Stimulated activated CD4-positive, alpha-beta T cell treated with anti-CD3 and anti-CD28 coated beads, Interleukin-1b, Interleukin-23, amount 100 ng/mL, for 1 hour (primary cell): ENCODE data around the gene CHST14.

ENCODE experiments used
- DNase-seq, 2 donors: peaks; one replicate each; pipeline ENCODE4 v3.0.0-alpha.2; 2020; ENCODE audit warnings: low read depth in 2 of 2

CHST14 gene, protein sequence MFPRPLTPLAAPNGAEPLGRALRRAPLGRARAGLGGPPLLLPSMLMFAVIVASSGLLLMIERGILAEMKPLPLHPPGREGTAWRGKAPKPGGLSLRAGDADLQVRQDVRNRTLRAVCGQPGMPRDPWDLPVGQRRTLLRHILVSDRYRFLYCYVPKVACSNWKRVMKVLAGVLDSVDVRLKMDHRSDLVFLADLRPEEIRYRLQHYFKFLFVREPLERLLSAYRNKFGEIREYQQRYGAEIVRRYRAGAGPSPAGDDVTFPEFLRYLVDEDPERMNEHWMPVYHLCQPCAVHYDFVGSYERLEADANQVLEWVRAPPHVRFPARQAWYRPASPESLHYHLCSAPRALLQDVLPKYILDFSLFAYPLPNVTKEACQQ

GRCh38 chr15:40470423-40471104, at the start of gene CHST14:
CHST14 (plus strand) TSS chr15:40470984; CDS start chr15:40471214, 230 bp downstream.
- DNase-seq = peak; percentile 19 to 29

DNA sequence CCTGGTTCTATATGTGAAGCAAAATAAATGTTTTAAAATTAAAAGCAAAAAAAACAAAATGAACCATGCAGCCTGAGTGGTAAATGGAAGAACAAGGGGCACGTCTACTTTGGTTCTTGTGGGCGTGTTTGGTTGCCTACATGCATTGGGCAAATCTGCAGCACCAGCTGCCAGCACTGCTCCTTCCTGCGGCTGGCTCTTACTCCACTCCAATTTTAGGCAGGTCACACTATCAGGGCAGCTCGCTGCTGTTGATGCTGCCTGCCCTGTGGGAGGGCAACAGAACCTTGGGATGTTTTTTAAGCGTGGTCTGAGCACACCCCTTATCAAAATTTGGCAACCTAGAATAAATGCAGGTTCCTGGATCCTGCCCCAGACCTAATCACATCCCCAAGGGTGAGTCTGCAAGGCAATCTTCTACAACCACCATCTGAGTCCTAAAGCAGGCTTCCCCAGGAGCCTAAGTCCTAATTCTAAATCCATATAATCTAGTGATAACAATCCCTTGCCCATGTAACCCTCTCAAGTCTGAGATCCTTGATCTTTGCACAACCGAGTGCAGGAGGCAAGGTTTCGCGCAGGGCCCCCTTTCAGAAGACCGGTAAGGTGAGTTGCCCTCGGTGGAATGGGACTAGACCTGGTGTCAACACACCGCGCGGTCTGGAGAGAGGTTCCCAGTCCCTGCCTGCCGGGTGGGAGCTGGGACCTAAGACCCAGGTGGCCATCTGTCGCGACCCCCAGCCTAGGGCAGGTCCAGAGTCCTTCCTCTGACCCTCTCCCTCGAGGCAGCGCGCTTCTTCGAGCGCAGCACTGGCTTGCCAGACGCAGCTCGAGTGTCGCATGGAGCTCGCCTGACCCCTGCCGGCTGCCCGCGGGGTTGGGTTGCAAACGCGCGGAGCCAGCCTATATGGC, 49.3 kb upstream of the CHST14 start:
- DNase-seq = peak; percentile 51 to 75

- no peak for DNase-seq
Measured at GRCh38 chr15:40424483-40425115, 46.2 kb upstream of the CHST14 start.

GRCh38 chr15:40425681-40426080, 45.1 kb upstream of the CHST14 start:
- DNase-seq = no peak

GRCh38 chr15:40427188-40427587, 43.6 kb upstream of the CHST14 start:
- no peak for DNase-seq

DNA sequence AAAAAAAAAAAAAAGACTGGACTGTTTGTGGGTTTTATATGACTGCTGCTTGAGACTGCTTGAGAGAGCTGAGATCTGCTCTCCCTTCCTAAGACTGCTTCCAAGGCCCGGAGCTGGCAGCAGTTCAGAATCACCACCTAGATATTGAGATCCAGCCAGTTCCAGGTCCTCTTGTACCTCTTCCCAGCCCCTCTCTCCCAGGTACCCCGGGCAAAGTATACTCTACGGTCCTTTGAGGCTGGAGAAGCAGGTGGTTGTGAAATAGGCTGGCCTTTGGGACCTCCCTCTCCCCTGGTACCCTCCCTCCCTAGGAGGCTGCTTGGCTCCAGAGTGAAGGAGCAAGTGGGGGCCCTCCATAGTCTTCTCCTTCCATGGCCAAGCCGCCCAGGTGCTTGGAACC, 42.6 kb upstream of the CHST14 start:
- no peak for DNase-seq

DNA sequence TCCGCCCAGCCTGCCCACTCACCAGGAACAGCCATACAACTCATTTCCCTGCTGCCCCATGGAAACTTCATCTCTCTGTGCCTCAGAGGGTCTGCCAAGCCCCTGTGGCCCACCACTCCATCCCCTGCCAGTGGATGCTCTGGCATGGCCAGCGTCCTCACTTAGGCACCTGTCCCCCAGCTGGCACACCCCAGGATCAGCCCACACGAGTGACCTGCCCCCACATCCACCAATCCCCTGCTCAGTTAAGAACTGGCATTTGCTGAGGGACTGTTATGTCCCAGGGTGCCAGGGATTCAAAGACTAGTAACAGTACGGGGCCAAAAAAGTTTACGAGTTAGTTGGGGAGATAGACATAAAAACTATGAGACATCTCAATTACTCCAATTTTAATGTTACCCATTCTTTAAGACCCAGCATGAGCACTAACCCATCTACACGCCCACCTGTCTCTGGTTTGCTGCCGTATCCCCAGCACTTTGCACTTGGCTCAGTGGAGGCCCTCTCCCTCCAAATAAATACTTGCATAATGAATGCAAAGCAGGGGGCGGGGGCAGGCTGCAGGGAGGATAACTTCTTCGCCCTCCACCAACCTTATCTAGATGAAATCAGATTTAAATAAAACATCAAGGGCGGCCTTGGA, 41.6 kb upstream of the CHST14 start:
- DNase-seq = no peak

DNA sequence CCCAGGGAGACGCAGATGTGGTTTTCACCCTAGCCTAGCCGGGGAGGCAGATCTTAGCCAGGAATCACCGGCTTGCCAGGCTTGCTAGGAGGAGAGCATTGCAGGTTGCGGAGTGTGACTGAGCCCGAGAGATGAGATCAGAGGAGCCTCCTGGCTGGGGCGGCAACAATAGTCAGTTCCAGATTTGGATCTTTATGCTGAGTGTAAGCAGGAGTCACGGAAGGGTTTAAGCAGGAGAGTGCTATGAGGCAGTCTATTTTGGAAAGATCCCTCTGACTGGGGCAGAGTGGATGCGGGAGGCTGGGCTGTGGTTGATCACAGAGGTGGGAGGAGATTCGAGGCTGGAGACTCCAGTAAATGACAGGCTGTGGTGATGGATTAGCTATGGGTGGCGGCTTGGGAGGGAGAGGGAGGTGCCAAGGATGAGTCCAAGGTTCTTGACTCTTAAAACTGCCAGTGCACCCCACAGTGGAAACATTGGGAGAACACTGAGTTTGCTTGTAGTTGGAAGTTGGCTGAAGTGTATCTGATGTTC, 40.4 kb upstream of the CHST14 start:
- no peak for DNase-seq

GRCh38 chr15:40435023-40435709, 35.6 kb upstream of the CHST14 start:
- DNase-seq = no peak

DNA sequence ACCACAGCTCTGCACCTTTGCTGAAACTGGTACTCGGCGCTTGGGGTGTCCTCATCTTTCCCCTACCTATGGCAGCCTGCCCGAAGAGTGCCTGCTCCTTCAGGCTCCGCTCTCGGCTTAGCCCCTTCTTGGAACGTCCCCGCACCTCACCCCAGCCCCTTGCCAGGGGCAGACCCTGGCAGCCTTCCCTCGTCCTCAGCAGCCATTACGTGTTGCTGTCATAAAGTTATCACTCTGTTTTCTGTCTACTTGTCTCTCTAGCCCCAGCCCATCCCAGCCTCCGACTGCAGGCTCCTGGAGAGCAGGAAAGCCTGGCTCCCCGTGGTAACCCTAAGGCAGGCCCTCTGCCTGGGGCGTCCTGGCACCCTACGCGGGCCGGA, 35.1 kb upstream of the CHST14 start:
- DNase-seq = no peak

- no peak for DNase-seq
Measured at GRCh38 chr15:40436116-40436891, 34.5 kb upstream of the CHST14 start.

DNA sequence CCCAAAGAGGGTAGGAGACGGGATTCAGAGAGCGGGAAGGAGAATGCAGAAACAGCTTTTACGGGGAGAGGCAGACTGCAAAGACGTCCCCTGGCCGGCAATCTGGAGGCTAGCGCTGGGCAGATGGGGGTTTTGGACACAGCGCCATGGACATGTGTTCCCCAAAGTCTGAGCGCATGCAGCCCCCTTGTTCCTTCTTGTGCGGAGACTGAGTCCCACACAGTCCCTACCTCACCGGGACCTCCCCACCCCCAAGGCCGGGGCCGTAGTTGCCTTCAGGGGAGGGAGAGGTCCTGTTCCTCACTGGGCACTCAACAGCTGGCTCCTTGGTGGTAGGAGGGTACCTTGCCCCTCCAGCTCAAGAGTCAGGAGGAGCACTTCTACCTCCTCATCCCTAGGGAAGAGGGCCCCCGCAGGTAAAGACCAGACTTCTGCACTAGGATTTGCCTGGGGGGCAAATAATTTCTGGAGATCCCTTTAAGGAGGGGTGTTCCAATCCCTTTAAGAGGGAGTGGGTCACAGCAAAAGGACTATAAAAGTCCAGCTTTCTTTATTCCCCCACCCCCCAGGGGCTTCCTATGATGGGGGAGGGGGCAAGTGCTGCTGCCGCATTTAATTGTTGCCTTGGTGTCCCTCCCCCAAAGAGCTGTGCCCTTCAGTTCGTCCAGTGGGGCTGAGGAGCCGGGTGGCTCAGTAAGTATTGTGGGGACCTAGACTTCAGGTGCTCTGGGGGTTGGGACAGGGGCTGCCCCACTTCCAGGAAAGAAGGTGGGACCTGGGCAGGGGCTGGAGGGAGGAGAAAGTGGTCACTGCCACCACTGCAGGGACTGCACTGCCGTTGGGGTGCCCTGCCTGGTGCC, 33.7 kb upstream of the CHST14 start:
- DNase-seq = no peak

DNA sequence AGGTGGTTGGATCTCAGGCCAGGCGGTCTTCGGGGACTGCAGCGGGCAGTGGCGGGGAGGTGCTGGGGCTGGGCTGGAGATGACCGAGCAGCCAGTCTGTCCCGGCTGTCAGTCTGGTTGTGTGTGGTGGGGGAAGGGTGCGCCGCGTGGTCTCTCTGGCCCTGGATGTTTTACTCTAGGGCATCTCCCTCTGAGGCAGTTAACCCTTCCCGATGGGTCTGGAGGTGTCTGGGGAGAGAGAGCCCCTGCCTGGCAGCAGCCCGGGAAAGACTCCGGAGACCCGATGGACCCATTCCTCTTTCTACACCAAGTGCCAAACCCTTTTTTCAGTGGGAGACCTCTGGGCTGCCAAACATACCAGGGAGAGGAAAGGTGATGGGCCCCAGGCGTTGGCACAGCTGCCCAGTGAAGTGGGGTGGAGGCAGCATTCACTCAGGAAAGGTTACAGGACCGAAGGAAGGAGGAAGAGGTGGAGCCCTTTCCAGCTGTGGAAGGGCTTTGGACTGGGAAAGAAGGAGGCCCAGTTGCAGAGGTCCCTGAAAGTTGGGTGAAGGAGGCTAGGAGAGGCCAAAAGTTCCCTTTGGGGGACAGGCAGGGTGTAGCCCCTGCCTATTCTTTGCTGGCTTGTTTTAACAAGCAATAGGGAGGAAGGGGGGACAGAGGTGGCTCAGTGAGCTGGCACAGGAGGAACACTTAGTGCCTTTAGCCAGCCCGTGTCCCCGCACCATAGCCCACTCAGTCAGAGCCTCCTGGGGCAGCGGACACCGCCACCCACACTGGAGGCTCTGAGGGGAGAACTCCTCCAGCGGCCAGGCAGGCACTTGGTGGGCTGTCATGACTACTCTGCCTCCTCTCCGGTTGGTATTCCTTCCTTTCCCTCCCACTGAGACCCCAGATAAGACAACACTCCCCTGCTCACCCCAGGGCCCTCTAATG, 32.8 kb upstream of the CHST14 start:
- DNase-seq = no peak

GRCh38 chr15:40438712-40439111, 32.1 kb upstream of the CHST14 start:
- DNase-seq = no peak

DNA sequence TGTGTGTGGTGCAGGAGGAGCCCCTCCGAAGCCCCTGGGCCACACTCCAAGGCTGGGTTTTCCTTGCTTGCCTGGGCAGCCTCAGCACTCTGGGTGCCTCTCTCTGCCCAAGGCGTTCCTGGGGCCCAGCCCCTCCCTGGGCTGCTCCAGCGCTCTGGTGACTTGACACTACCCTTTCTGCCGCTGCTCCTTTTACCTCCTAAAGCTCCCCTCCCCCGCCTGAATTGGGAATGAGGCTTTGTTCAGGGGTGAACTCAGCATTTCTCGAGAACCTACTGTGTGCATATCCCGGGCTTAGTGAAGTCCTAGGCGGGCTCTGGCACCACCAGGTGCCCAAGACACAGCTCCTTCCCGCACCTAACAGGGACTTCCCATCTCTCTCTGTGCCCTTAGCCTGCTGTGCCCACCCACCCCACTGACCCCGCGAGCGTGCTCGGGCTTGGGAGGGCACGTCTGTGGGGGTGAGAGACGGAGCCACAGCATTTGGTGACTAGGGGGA, 31.3 kb upstream of the CHST14 start:
- DNase-seq = no peak

- no peak for DNase-seq
Measured at GRCh38 chr15:40439960-40440742, 30.6 kb upstream of the CHST14 start.
